Activated T-cell treated with anti-CD3 and anti-CD28 coated beads, Interleukin-2, amount 50 U/mL, for 24 hours (primary cell): Measurements from ENCODE around the gene ZC2HC1C.

Source experiments
- DNase-seq: peaks from one replicate; pipeline ENCODE4 v3.0.0-alpha.2; 2020
- H3K27ac Mint-ChIP-seq: 2 replicates; pipeline ENCODE4 v1.8.0; 2020; ENCODE audit warnings: mild to moderate bottlenecking, mixed read lengths
- H3K27me3 Mint-ChIP-seq: 2 replicates; pipeline ENCODE4 v1.8.0; 2020; ENCODE audit warnings: mixed read lengths
- H3K36me3 Mint-ChIP-seq: 2 replicates; pipeline ENCODE4 v1.8.0; 2020; ENCODE audit warnings: low read depth, mixed read lengths
- H3K4me1 Mint-ChIP-seq: 2 replicates; pipeline ENCODE4 v1.8.0; 2020; ENCODE audit warnings: low read depth, mixed read lengths
- H3K4me3 Mint-ChIP-seq: 2 replicates; pipeline ENCODE4 v1.8.0; 2020; ENCODE audit warnings: mild to moderate bottlenecking, moderate library complexity, mixed read lengths
- H3K9me3 Mint-ChIP-seq: 2 replicates; pipeline ENCODE4 v1.8.0; 2020; ENCODE audit warnings: mixed read lengths

ZC2HC1C gene

GRCh38 chr14:75047506-75047905 is 21.9 kb upstream of the ZC2HC1C start:
- Mint-ChIP-seq H3K9me3 (no peaks in the 10 kb centered on the region), H3K4me3 (no peak overlapping the region), H3K27me3 (no peaks in the 10 kb centered on the region), H3K36me3 (peaks cover 78% of the 10 kb centered on the region), H3K4me1 (peaks cover 76% of the 10 kb centered on the region), H3K27ac (peak overlapping the region; percentile 44)
- no peak for DNase-seq

GRCh38 chr14:75048101-75048500 is 21.3 kb upstream of the ZC2HC1C start:
- no peak for DNase-seq
- Mint-ChIP-seq H3K36me3 (peaks cover 81% of the 10 kb centered on the region), H3K4me3 (no peak overlapping the region), H3K27me3 (no peaks in the 10 kb centered on the region), H3K4me1 (peaks cover 81% of the 10 kb centered on the region), H3K9me3 (no peaks in the 10 kb centered on the region), H3K27ac (no peak overlapping the region)

- Mint-ChIP-seq H3K9me3 (no peaks in the 10 kb centered on the region), H3K27me3 (no peaks in the 10 kb centered on the region), H3K36me3 (peaks cover 83% of the 10 kb centered on the region), H3K4me1 (peaks cover 87% of the 10 kb centered on the region), H3K27ac (no peak overlapping the region), H3K4me3 (no peak overlapping the region)
- no peak for DNase-seq
Measured at GRCh38 chr14:75049136-75049535, 20.3 kb upstream of the ZC2HC1C start.

- H3K4me1 Mint-ChIP-seq = peaks cover 81% of the 10 kb centered on the region
- H3K36me3 Mint-ChIP-seq = peaks cover 84% of the 10 kb centered on the region
- no peaks in the 10 kb centered on the region for H3K9me3 Mint-ChIP-seq
- H3K4me3 Mint-ChIP-seq = peak overlapping the region; percentile 89
- no peak for DNase-seq
- no peaks in the 10 kb centered on the region for H3K27me3 Mint-ChIP-seq
- H3K27ac Mint-ChIP-seq = peak overlapping the region; percentile 85
Measured at GRCh38 chr14:75049731-75050201, 19.7 kb upstream of the ZC2HC1C start.

- Mint-ChIP-seq H3K9me3 (no peaks in the 10 kb centered on the region), H3K27ac (peak within 1 kb of the TSS; percentile 97), H3K4me3 (peak within 1 kb of the TSS; percentile 89), H3K4me1 (peaks cover 75% of the 10 kb centered on the region), H3K27me3 (no peaks in the 10 kb centered on the region), H3K36me3 (peaks cover 84% of the 10 kb centered on the region)
- peak; percentile 86 for DNase-seq
Measured at GRCh38 chr14:75050852-75051555, 18.4 kb upstream of the ZC2HC1C start, which contains the start of gene MLH3. Gene MLH3 (minus strand): TSS chr14:75051467. CDS start chr14:75049655, 1,812 bp downstream.

GRCh38 chr14:75051556-75051899 is 17.9 kb upstream of the ZC2HC1C start:
- Mint-ChIP-seq H3K36me3 (peaks cover 85% of the 10 kb centered on the region), H3K4me1 (peaks cover 72% of the 10 kb centered on the region), H3K4me3 (peak overlapping the region; percentile 89), H3K27me3 (no peaks in the 10 kb centered on the region), H3K27ac (peak overlapping the region; percentile 97), H3K9me3 (no peaks in the 10 kb centered on the region)
- no peak for DNase-seq

- H3K27ac Mint-ChIP-seq = no peak overlapping the region
- DNase-seq = no peak
- H3K9me3 Mint-ChIP-seq = no peaks in the 10 kb centered on the region
- H3K27me3 Mint-ChIP-seq = no peaks in the 10 kb centered on the region
- peaks cover 76% of the 10 kb centered on the region for H3K36me3 Mint-ChIP-seq
- H3K4me3 Mint-ChIP-seq = no peak overlapping the region
- H3K4me1 Mint-ChIP-seq = peaks cover 53% of the 10 kb centered on the region
Measured at GRCh38 chr14:75053396-75054291, 15.8 kb upstream of the ZC2HC1C start.

- Mint-ChIP-seq H3K9me3 (no peaks in the 10 kb centered on the region), H3K27ac (no peak overlapping the region), H3K4me1 (peaks cover 50% of the 10 kb centered on the region), H3K4me3 (no peak overlapping the region), H3K27me3 (no peaks in the 10 kb centered on the region), H3K36me3 (peaks cover 74% of the 10 kb centered on the region)
- DNase-seq = no peak
Measured at GRCh38 chr14:75054421-75054820, 15.0 kb upstream of the ZC2HC1C start.

GRCh38 chr14:75059642-75060041 is 9.8 kb upstream of the ZC2HC1C start:
- Mint-ChIP-seq H3K4me3 (no peak overlapping the region), H3K9me3 (no peaks in the 10 kb centered on the region), H3K27me3 (no peaks in the 10 kb centered on the region), H3K36me3 (peaks cover 73% of the 10 kb centered on the region), H3K4me1 (peaks cover 43% of the 10 kb centered on the region), H3K27ac (no peak overlapping the region)
- no peak for DNase-seq

GRCh38 chr14:75060420-75060819 is 9.0 kb upstream of the ZC2HC1C start:
- H3K9me3 Mint-ChIP-seq = no peaks in the 10 kb centered on the region
- H3K27ac Mint-ChIP-seq = no peak overlapping the region
- no peak for DNase-seq
- no peaks in the 10 kb centered on the region for H3K27me3 Mint-ChIP-seq
- peaks cover 43% of the 10 kb centered on the region for H3K4me1 Mint-ChIP-seq
- H3K4me3 Mint-ChIP-seq = no peak overlapping the region
- H3K36me3 Mint-ChIP-seq = peaks cover 69% of the 10 kb centered on the region

GRCh38 chr14:75063013-75063412 is 6.4 kb upstream of the ZC2HC1C start:
- peaks cover 51% of the 10 kb centered on the region for H3K36me3 Mint-ChIP-seq
- H3K4me1 Mint-ChIP-seq = peaks cover 37% of the 10 kb centered on the region
- no peaks in the 10 kb centered on the region for H3K27me3 Mint-ChIP-seq
- DNase-seq = no peak
- H3K9me3 Mint-ChIP-seq = no peaks in the 10 kb centered on the region
- H3K4me3 Mint-ChIP-seq = peak overlapping the region; percentile 100
- peak overlapping the region; percentile 98 for H3K27ac Mint-ChIP-seq

- peak within 1 kb of the TSS; percentile 100 for H3K4me3 Mint-ChIP-seq
- peak; percentile 96 for DNase-seq
- H3K27me3 Mint-ChIP-seq = no peaks in the 10 kb centered on the region
- H3K27ac Mint-ChIP-seq = peak within 1 kb of the TSS; percentile 98
- H3K4me1 Mint-ChIP-seq = peaks cover 37% of the 10 kb centered on the region
- no peaks in the 10 kb centered on the region for H3K9me3 Mint-ChIP-seq
- peaks cover 47% of the 10 kb centered on the region for H3K36me3 Mint-ChIP-seq
Measured at GRCh38 chr14:75063491-75064204, 5.8 kb upstream of the ZC2HC1C start, which contains the start of gene ACYP1. Gene ACYP1 (minus strand): TSS chr14:75064024. CDS start chr14:75063553, 471 bp downstream.

- Mint-ChIP-seq H3K27ac (peak overlapping the region; percentile 98), H3K4me1 (peaks cover 37% of the 10 kb centered on the region), H3K4me3 (peak overlapping the region; percentile 100), H3K9me3 (no peaks in the 10 kb centered on the region), H3K27me3 (no peaks in the 10 kb centered on the region), H3K36me3 (peaks cover 43% of the 10 kb centered on the region)
- no peak for DNase-seq
Measured at GRCh38 chr14:75064205-75064567, 5.3 kb upstream of the ZC2HC1C start.

GRCh38 chr14:75066691-75067090 is 2.8 kb upstream of the ZC2HC1C start:
- no peaks in the 10 kb centered on the region for H3K27me3 Mint-ChIP-seq
- H3K4me3 Mint-ChIP-seq = no peak overlapping the region
- H3K9me3 Mint-ChIP-seq = no peaks in the 10 kb centered on the region
- peaks cover 23% of the 10 kb centered on the region for H3K4me1 Mint-ChIP-seq
- DNase-seq = no peak
- peaks cover 17% of the 10 kb centered on the region for H3K36me3 Mint-ChIP-seq
- no peak overlapping the region for H3K27ac Mint-ChIP-seq
